ENCODE results near the gene CA10. TPM values are rescaled to one million over a fixed set of nuclear protein-coding genes. Genes with fewer than 3 reads are reported as not detected.
A peak's percentile ranks its signal among the peaks of the same experiment; 100 is the strongest.

Gene CA10
- total RNA-seq, 1 donor from 2014 or later, result not detected

- no peaks in the 10 kb centered on the region for H3K9me3 Mint-ChIP-seq
- intact Hi-C loops (cut with micrococcal nuclease), result no loop called here
- H3K36me3 Mint-ChIP-seq (ENCODE audit: low read depth), result no peaks in the 10 kb centered on the region
- DNase-seq, result no peak
- H3K27me3 Mint-ChIP-seq, result no peaks in the 10 kb centered on the region
- no peak overlapping the region for H3K4me3 Mint-ChIP-seq
- peaks cover 4% of the 10 kb centered on the region for H3K4me1 Mint-ChIP-seq
- H3K27ac Mint-ChIP-seq, result no peak overlapping the region
Measured at GRCh38 chr17:51746421-51746820, 412.1 kb downstream of the CA10 start.

- H3K9me3 Mint-ChIP-seq, result no peaks in the 10 kb centered on the region
- intact Hi-C loops (cut with micrococcal nuclease), result no loop called here
- H3K27ac Mint-ChIP-seq, result no peak overlapping the region
- H3K4me3 Mint-ChIP-seq, result no peak overlapping the region
- DNase-seq, result no peak
- no peaks in the 10 kb centered on the region for H3K36me3 Mint-ChIP-seq (ENCODE audit: low read depth)
- no peaks in the 10 kb centered on the region for H3K27me3 Mint-ChIP-seq
- H3K4me1 Mint-ChIP-seq, result peaks cover 4% of the 10 kb centered on the region
Measured at GRCh38 chr17:51745993-51746392, 412.5 kb downstream of the CA10 start.

- H3K4me3 Mint-ChIP-seq, result no peak overlapping the region
- no peaks in the 10 kb centered on the region for H3K9me3 Mint-ChIP-seq
- H3K36me3 Mint-ChIP-seq (ENCODE audit: low read depth), result no peaks in the 10 kb centered on the region
- H3K27ac Mint-ChIP-seq, result no peak overlapping the region
- intact Hi-C loops (cut with micrococcal nuclease), result no loop called here
- H3K27me3 Mint-ChIP-seq, result no peaks in the 10 kb centered on the region
- DNase-seq, result no peak
- no peaks in the 10 kb centered on the region for H3K4me1 Mint-ChIP-seq
Measured at GRCh38 chr17:51743477-51743876, 415.0 kb downstream of the CA10 start.

GRCh38 chr17:51742571-51742970, 415.9 kb downstream of the CA10 start:
- no peak overlapping the region for H3K27ac Mint-ChIP-seq
- intact Hi-C loops (cut with micrococcal nuclease), result no loop called here
- no peak overlapping the region for H3K4me3 Mint-ChIP-seq
- no peaks in the 10 kb centered on the region for H3K36me3 Mint-ChIP-seq (ENCODE audit: low read depth)
- H3K27me3 Mint-ChIP-seq, result no peaks in the 10 kb centered on the region
- no peaks in the 10 kb centered on the region for H3K4me1 Mint-ChIP-seq
- H3K9me3 Mint-ChIP-seq, result no peaks in the 10 kb centered on the region
- DNase-seq, result no peak

- Mint-ChIP-seq H3K9me3 (no peaks in the 10 kb centered on the region), H3K36me3 (ENCODE audit: low read depth) (no peaks in the 10 kb centered on the region), H3K4me1 (no peaks in the 10 kb centered on the region), H3K4me3 (no peak overlapping the region), H3K27me3 (no peaks in the 10 kb centered on the region), H3K27ac (no peak overlapping the region)
- no peak for DNase-seq
- intact Hi-C loops (cut with micrococcal nuclease), result no loop called here
Measured at GRCh38 chr17:51741458-51741857, 417.1 kb downstream of the CA10 start.

- Mint-ChIP-seq H3K27me3 (no peaks in the 10 kb centered on the region), H3K4me3 (no peak overlapping the region), H3K9me3 (no peaks in the 10 kb centered on the region), H3K4me1 (no peaks in the 10 kb centered on the region), H3K27ac (no peak overlapping the region), H3K36me3 (ENCODE audit: low read depth) (no peaks in the 10 kb centered on the region)
- no peak for DNase-seq
- intact Hi-C loops (cut with micrococcal nuclease), result no loop called here
Measured at GRCh38 chr17:51740531-51740930, 418.0 kb downstream of the CA10 start.

- DNase-seq, result no peak
- no peaks in the 10 kb centered on the region for H3K36me3 Mint-ChIP-seq (ENCODE audit: low read depth)
- H3K4me1 Mint-ChIP-seq, result no peaks in the 10 kb centered on the region
- no peak overlapping the region for H3K27ac Mint-ChIP-seq
- peaks cover 4% of the 10 kb centered on the region for H3K27me3 Mint-ChIP-seq
- no peaks in the 10 kb centered on the region for H3K9me3 Mint-ChIP-seq
- intact Hi-C loops (cut with micrococcal nuclease), result no loop called here
- no peak overlapping the region for H3K4me3 Mint-ChIP-seq
Measured at GRCh38 chr17:51739245-51739886, 419.1 kb downstream of the CA10 start.

- intact Hi-C loops (cut with micrococcal nuclease), result no loop called here
- H3K9me3 Mint-ChIP-seq, result no peaks in the 10 kb centered on the region
- no peaks in the 10 kb centered on the region for H3K36me3 Mint-ChIP-seq (ENCODE audit: low read depth)
- peaks cover 6% of the 10 kb centered on the region for H3K27me3 Mint-ChIP-seq
- no peak for DNase-seq
- H3K4me1 Mint-ChIP-seq, result no peaks in the 10 kb centered on the region
- H3K27ac Mint-ChIP-seq, result no peak overlapping the region
- no peak overlapping the region for H3K4me3 Mint-ChIP-seq
Measured at GRCh38 chr17:51736356-51736755, 422.2 kb downstream of the CA10 start.

GRCh38 chr17:51734976-51735375, 423.5 kb downstream of the CA10 start:
- peaks cover 6% of the 10 kb centered on the region for H3K27me3 Mint-ChIP-seq
- intact Hi-C loops (cut with micrococcal nuclease), result no loop called here
- H3K4me1 Mint-ChIP-seq, result no peaks in the 10 kb centered on the region
- no peaks in the 10 kb centered on the region for H3K9me3 Mint-ChIP-seq
- DNase-seq, result no peak
- no peak overlapping the region for H3K27ac Mint-ChIP-seq
- no peak overlapping the region for H3K4me3 Mint-ChIP-seq
- no peaks in the 10 kb centered on the region for H3K36me3 Mint-ChIP-seq (ENCODE audit: low read depth)

GRCh38 chr17:51734462-51734861, 424.1 kb downstream of the CA10 start:
- peak; percentile 57 for DNase-seq
- intact Hi-C loops (cut with micrococcal nuclease), result no loop called here
- Mint-ChIP-seq H3K9me3 (no peaks in the 10 kb centered on the region), H3K36me3 (ENCODE audit: low read depth) (no peaks in the 10 kb centered on the region), H3K27me3 (peaks cover 6% of the 10 kb centered on the region), H3K4me1 (no peaks in the 10 kb centered on the region), H3K4me3 (no peak overlapping the region), H3K27ac (no peak overlapping the region)

GRCh38 chr17:51733166-51733565, 425.3 kb downstream of the CA10 start:
- Mint-ChIP-seq H3K27me3 (peaks cover 6% of the 10 kb centered on the region), H3K4me1 (no peaks in the 10 kb centered on the region), H3K27ac (no peak overlapping the region), H3K4me3 (no peak overlapping the region), H3K9me3 (no peaks in the 10 kb centered on the region), H3K36me3 (ENCODE audit: low read depth) (no peaks in the 10 kb centered on the region)
- intact Hi-C loops (cut with micrococcal nuclease), result no loop called here
- no peak for DNase-seq

GRCh38 chr17:51731941-51732722, 426.4 kb downstream of the CA10 start:
- H3K4me3 Mint-ChIP-seq, result no peak overlapping the region
- DNase-seq, result no peak
- intact Hi-C loops (cut with micrococcal nuclease), result no loop called here
- no peaks in the 10 kb centered on the region for H3K9me3 Mint-ChIP-seq
- no peak overlapping the region for H3K27ac Mint-ChIP-seq
- no peaks in the 10 kb centered on the region for H3K36me3 Mint-ChIP-seq (ENCODE audit: low read depth)
- H3K4me1 Mint-ChIP-seq, result peaks cover under 1% of the 10 kb centered on the region
- H3K27me3 Mint-ChIP-seq, result peaks cover 6% of the 10 kb centered on the region

GRCh38 chr17:51730303-51731050, 428.0 kb downstream of the CA10 start:
- Mint-ChIP-seq H3K4me1 (peaks cover 3% of the 10 kb centered on the region), H3K9me3 (no peaks in the 10 kb centered on the region), H3K4me3 (no peak overlapping the region), H3K36me3 (ENCODE audit: low read depth) (no peaks in the 10 kb centered on the region), H3K27ac (no peak overlapping the region), H3K27me3 (peaks cover 9% of the 10 kb centered on the region)
- intact Hi-C loops (cut with micrococcal nuclease), result no loop called here
- no peak for DNase-seq

- H3K27ac Mint-ChIP-seq, result no peak overlapping the region
Measured at GRCh38 chr17:51725185-51725584, 433.3 kb downstream of the CA10 start.

More at GRCh38 chr17:51725185-51725584, 433.3 kb downstream of the CA10 start:
- Mint-ChIP-seq H3K4me3 (no peak overlapping the region), H3K4me1 (peaks cover 3% of the 10 kb centered on the region), H3K9me3 (peaks cover 5% of the 10 kb centered on the region), H3K27me3 (peaks cover 3% of the 10 kb centered on the region), H3K36me3 (ENCODE audit: low read depth) (no peaks in the 10 kb centered on the region)
- intact Hi-C loops (cut with micrococcal nuclease), result no loop called here
- no peak for DNase-seq
